ENCODE results near the gene GPN1.

GRCh38 chr2:27636766-27637165, 7.9 kb downstream of the GPN1 start:
- TF ChIP-seq CTCF (IDR thresholded peaks at IDR 0.05) (no peak), POLR2A (IDR thresholded peaks at IDR 0.05) (no peak)

All from Peyer's patch (tissue), 4 donors.